HepG2 (cell line): ENCODE measurements around the gene TIMM23. TPM values are rescaled to one million over a fixed set of nuclear protein-coding genes. Genes with fewer than 3 reads are reported as not detected.

ENCODE experiments used
- ADNP ChIP-seq: sonication (generic); formaldehyde crosslinking; IDR thresholded peaks from 2 replicates; pipeline ENCODE4 v1.4.0; 2020; ENCODE audit warnings: missing genetic modification reagents
- AKAP8 ChIP-seq: sonication (generic); formaldehyde crosslinking; IDR thresholded peaks from 2 replicates; pipeline ENCODE4 v1.5.1; 2020; ENCODE audit warnings: mild to moderate bottlenecking, missing genetic modification reagents
- ATF3 ChIP-seq: sonication (generic); formaldehyde crosslinking; IDR thresholded peaks from 2 replicates; pipeline ENCODE4 v1.4.0; 2020; ENCODE audit warnings: missing genetic modification reagents
- DRAP1 ChIP-seq: IDR thresholded peaks from 2 replicates; pipeline ENCODE4 v1.6.1; 2016; ENCODE audit warnings: missing genetic modification reagents, missing compliant biosample characterization
- HMG20A ChIP-seq: IDR thresholded peaks from 2 replicates; pipeline ENCODE4 v1.6.1; 2016; ENCODE audit warnings: borderline replicate concordance
- HMGA1 ChIP-seq: sonication (generic); formaldehyde crosslinking; conservative IDR thresholded peaks from 2 replicates; pipeline ENCODE4 v1.4.0; 2020; ENCODE audit warnings: missing genetic modification reagents
- KAT2B ChIP-seq: fragments of 150-350 bp; IDR thresholded peaks from 2 replicates; pipeline ENCODE4 v1.6.1; 2014; ENCODE audit warnings: low read depth, low read length, borderline replicate concordance
- KDM3A ChIP-seq: IDR thresholded peaks from 2 replicates; pipeline ENCODE4 v1.6.1; 2018; ENCODE audit warnings: low read depth, missing compliant biosample characterization
- MATR3 ChIP-seq: sonication (generic); formaldehyde crosslinking; IDR thresholded peaks from 2 replicates; pipeline ENCODE4 v1.4.0; 2020; ENCODE audit warnings: missing genetic modification reagents
- MBNL3 ChIP-seq: fragments of 250-450 bp; sonication (Bioruptor Pico); conservative IDR thresholded peaks from 2 replicates; pipeline ENCODE4 v1.8.0; 2022; ENCODE audit warnings: mild to moderate bottlenecking, inconsistent platforms
- MLLT10 ChIP-seq: sonication (generic); formaldehyde crosslinking; IDR thresholded peaks from 2 replicates; pipeline ENCODE4 v1.4.0; 2020; ENCODE audit warnings: missing genetic modification reagents
- NCOA1 ChIP-seq: sonication (generic); formaldehyde crosslinking; IDR thresholded peaks from 2 replicates; pipeline ENCODE4 v1.9.0; 2021; ENCODE audit warnings: missing genetic modification reagents
- NONO ChIP-seq, 2 experiments: fragments of 450-650 bp in 1 of 2; sonication (generic) in 1 of 2; formaldehyde crosslinking in 1 of 2; IDR thresholded peaks in 1 of 2; conservative IDR thresholded peaks in 1 of 2; 2 replicates each; pipeline versions ENCODE4 v1.6.1 to v1.8.0; 2017 to 2022; ENCODE audit warnings: mild to moderate bottlenecking in 1 of 2, missing genetic modification reagents in 1 of 2, moderate library complexity in 1 of 2
- PAX8 ChIP-seq: sonication (generic); formaldehyde crosslinking; IDR thresholded peaks from 2 replicates; pipeline ENCODE4 v1.8.0; 2022; ENCODE audit warnings: mild to moderate bottlenecking, missing genetic modification reagents, borderline replicate concordance
- SALL2 ChIP-seq: sonication (generic); formaldehyde crosslinking; IDR thresholded peaks from 2 replicates; pipeline ENCODE4 v1.8.1; 2023; ENCODE audit warnings: mild to moderate bottlenecking, missing genetic modification reagents, inconsistent platforms
- TEAD3 ChIP-seq: optimal IDR thresholded peaks from 2 replicates; pipeline ENCODE3; 2016; ENCODE audit warnings: borderline replicate concordance
- ZNF550 ChIP-seq: sonication (generic); formaldehyde crosslinking; IDR thresholded peaks from 2 replicates; pipeline ENCODE4 v1.4.0; 2020; ENCODE audit warnings: mild to moderate bottlenecking, missing genetic modification reagents, borderline replicate concordance
- ZNF605 ChIP-seq: sonication (generic); formaldehyde crosslinking; IDR thresholded peaks from 2 replicates; pipeline ENCODE4 v1.8.0; 2022; ENCODE audit warnings: mild to moderate bottlenecking, missing genetic modification reagents
- ZNF75D ChIP-seq: sonication (generic); formaldehyde crosslinking; IDR thresholded peaks from 2 replicates; pipeline ENCODE4 v1.8.1; 2023; ENCODE audit warnings: missing genetic modification reagents, mild to moderate bottlenecking, borderline replicate concordance
- ZNF879 ChIP-seq: sonication (generic); formaldehyde crosslinking; IDR thresholded peaks from 2 replicates; pipeline ENCODE4 v1.8.1; 2023; ENCODE audit warnings: missing genetic modification reagents
- ZSCAN22 ChIP-seq: sonication (generic); formaldehyde crosslinking; IDR thresholded peaks from 2 replicates; pipeline ENCODE4 v1.4.0; 2020; ENCODE audit warnings: mild to moderate bottlenecking, missing genetic modification reagents
- polyA plus RNA-seq, 8 experiments: library from polyadenylated mRNA; depleted of rRNA in 3 of 8; stranded (reverse) in 7 of 8; unstranded in 1 of 8; fragments of >200 nt; fragmentation: Illumina TruSeq in 4 of 8; extraction: Trizol in 4 of 8; gene quantifications; 2 replicates each; pipeline versions ENCODE4 v1.2.1 to v1.2.3, GENCODE V29; 2011 to 2016; ENCODE audit warnings: low read depth in 4 of 8, missing spikeins in 1 of 8, mixed read lengths in 1 of 8; ENCODE audit not compliant: insufficient read depth in 1 of 8
- total RNA-seq, 5 experiments: library from RNA; depleted of rRNA; stranded (reverse); fragments of >200 nt; fragmentation: Illumina TruSeq; extraction: Trizol; gene quantifications; 2 replicates each; pipeline ENCODE4 v1.2.3, GENCODE V29; 2016; ENCODE audit warnings: low read depth in 1 of 5
- TF ChIP-seq, protein P1 (sequence below): sonication (generic); formaldehyde crosslinking; IDR thresholded peaks from 2 replicates; pipeline ENCODE4 v1.5.0; 2020; ENCODE audit warnings: mild to moderate bottlenecking, missing genetic modification reagents
- TF ChIP-seq, protein P2 (sequence below): sonication (generic); formaldehyde crosslinking; IDR thresholded peaks from 2 replicates; pipeline ENCODE4 v1.8.1; 2022; ENCODE audit warnings: mild to moderate bottlenecking, missing genetic modification reagents
- TF ChIP-seq, protein P3 (sequence below), 2 experiments: sonication (generic) in 1 of 2; formaldehyde crosslinking in 1 of 2; IDR thresholded peaks; 2 replicates each; pipeline versions ENCODE4 v1.4.0 to v1.6.1; 2018 to 2020; ENCODE audit warnings: missing genetic modification reagents in 2 of 2, borderline replicate concordance in 1 of 2, low read depth in 1 of 2, mild to moderate bottlenecking in 1 of 2, missing biosample characterization in 1 of 2

Gene TIMM23
- total and polyA plus RNA-seq, 2 of the 13 experiments (the other 11 are each of a cell fraction or from before 2014, with no cell fraction given): 80.2 to 98.6 TPM

- TF ChIP-seq, protein P1, sequence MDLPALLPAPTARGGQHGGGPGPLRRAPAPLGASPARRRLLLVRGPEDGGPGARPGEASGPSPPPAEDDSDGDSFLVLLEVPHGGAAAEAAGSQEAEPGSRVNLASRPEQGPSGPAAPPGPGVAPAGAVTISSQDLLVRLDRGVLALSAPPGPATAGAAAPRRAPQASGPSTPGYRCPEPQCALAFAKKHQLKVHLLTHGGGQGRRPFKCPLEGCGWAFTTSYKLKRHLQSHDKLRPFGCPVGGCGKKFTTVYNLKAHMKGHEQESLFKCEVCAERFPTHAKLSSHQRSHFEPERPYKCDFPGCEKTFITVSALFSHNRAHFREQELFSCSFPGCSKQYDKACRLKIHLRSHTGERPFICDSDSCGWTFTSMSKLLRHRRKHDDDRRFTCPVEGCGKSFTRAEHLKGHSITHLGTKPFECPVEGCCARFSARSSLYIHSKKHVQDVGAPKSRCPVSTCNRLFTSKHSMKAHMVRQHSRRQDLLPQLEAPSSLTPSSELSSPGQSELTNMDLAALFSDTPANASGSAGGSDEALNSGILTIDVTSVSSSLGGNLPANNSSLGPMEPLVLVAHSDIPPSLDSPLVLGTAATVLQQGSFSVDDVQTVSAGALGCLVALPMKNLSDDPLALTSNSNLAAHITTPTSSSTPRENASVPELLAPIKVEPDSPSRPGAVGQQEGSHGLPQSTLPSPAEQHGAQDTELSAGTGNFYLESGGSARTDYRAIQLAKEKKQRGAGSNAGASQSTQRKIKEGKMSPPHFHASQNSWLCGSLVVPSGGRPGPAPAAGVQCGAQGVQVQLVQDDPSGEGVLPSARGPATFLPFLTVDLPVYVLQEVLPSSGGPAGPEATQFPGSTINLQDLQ (CRISPR knock-in tag): no peak
- TF ChIP-seq SALL2: peak; percentile 61; the same call in 1 of the 2 replicates
- TF ChIP-seq NONO (IDR thresholded peaks at IDR 0.05): no peak
- TF ChIP-seq NONO (CRISPR knock-in tag; conservative IDR thresholded peaks at IDR 0.05): peak; percentile 95
- TF ChIP-seq ZNF550: no peak
- peak; percentile 66; the same call in 1 of the 2 replicates for TF ChIP-seq HMG20A (CRISPR knock-in tag)
- no peak for TF ChIP-seq KAT2B
- TF ChIP-seq ATF3 (CRISPR knock-in tag): 0 out of 2 replicates have a peak, but pooled peaks have one; percentile 49
- TF ChIP-seq, protein P2, sequence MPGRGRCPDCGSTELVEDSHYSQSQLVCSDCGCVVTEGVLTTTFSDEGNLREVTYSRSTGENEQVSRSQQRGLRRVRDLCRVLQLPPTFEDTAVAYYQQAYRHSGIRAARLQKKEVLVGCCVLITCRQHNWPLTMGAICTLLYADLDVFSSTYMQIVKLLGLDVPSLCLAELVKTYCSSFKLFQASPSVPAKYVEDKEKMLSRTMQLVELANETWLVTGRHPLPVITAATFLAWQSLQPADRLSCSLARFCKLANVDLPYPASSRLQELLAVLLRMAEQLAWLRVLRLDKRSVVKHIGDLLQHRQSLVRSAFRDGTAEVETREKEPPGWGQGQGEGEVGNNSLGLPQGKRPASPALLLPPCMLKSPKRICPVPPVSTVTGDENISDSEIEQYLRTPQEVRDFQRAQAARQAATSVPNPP (CRISPR knock-in tag): no peak
- peak; percentile 94 for TF ChIP-seq DRAP1 (CRISPR knock-in tag)
- no peak for TF ChIP-seq HMGA1 (CRISPR knock-in tag)
- TF ChIP-seq, protein P3, sequence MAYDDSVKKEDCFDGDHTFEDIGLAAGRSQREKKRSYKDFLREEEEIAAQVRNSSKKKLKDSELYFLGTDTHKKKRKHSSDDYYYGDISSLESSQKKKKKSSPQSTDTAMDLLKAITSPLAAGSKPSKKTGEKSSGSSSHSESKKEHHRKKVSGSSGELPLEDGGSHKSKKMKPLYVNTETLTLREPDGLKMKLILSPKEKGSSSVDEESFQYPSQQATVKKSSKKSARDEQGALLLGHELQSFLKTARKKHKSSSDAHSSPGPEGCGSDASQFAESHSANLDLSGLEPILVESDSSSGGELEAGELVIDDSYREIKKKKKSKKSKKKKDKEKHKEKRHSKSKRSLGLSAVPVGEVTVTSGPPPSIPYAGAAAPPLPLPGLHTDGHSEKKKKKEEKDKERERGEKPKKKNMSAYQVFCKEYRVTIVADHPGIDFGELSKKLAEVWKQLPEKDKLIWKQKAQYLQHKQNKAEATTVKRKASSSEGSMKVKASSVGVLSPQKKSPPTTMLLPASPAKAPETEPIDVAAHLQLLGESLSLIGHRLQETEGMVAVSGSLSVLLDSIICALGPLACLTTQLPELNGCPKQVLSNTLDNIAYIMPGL (CRISPR knock-in tag; IDR thresholded peaks at IDR 0.05; ENCODE audit: borderline replicate concordance in 1 of 2, low read depth in 1 of 2): peak; percentile 58 to 68; a peak in 3 of 4 replicates
- TF ChIP-seq TEAD3 (CRISPR knock-in tag): peak; percentile 66
- TF ChIP-seq MLLT10: peak; percentile 91; the same call in 1 of the 2 replicates
- TF ChIP-seq ZSCAN22: no peak
- 0 out of 2 replicates have a peak, but pooled peaks have one; percentile 64 for TF ChIP-seq ZNF879
- no peak for TF ChIP-seq MBNL3 (CRISPR knock-in tag)
- TF ChIP-seq PAX8 (CRISPR knock-in tag): peak; percentile 87; the same call in 1 of the 2 replicates
- no peak for TF ChIP-seq NCOA1
- peak; percentile 57; the same call in 1 of the 2 replicates for TF ChIP-seq KDM3A
- TF ChIP-seq ZNF605: peak; percentile 45; the same call in 1 of the 2 replicates
- TF ChIP-seq ADNP: no peak
- TF ChIP-seq ZNF75D: no peak
- TF ChIP-seq MATR3 (CRISPR knock-in tag): no peak
- TF ChIP-seq AKAP8 (CRISPR knock-in tag): peak; percentile 95
Measured at GRCh38 chr10:46022978-46023702, 50.9 kb downstream of the TIMM23 start (continued).
